GM12891 (cell line): ENCODE data around the gene GJA1.
"Not testable (repeated sequence)": the region's sequence is repeated elsewhere in the genome, so short reads cannot be mapped to it uniquely, and the experiment has no call there.

Experiments
- POLR2A ChIP-seq: IDR thresholded peaks from 2 replicates; pipeline ENCODE4 v1.6.1; 2011; ENCODE audit warnings: low read depth, low read length, control low read depth
- POU2F2 ChIP-seq: IDR thresholded peaks from 2 replicates; pipeline ENCODE4 v1.6.1; 2011; ENCODE audit warnings: low read depth, mild to moderate bottlenecking, control low read depth, low read length, moderate library complexity

- not testable (repeated sequence) for TF ChIP-seq POLR2A, POU2F2
These were observed 3.7 kb upstream of the GJA1 start for GRCh38 chr6:121431776-121432175.
